ENCODE results near the gene CCDC136.

CCDC136 gene

DNA sequence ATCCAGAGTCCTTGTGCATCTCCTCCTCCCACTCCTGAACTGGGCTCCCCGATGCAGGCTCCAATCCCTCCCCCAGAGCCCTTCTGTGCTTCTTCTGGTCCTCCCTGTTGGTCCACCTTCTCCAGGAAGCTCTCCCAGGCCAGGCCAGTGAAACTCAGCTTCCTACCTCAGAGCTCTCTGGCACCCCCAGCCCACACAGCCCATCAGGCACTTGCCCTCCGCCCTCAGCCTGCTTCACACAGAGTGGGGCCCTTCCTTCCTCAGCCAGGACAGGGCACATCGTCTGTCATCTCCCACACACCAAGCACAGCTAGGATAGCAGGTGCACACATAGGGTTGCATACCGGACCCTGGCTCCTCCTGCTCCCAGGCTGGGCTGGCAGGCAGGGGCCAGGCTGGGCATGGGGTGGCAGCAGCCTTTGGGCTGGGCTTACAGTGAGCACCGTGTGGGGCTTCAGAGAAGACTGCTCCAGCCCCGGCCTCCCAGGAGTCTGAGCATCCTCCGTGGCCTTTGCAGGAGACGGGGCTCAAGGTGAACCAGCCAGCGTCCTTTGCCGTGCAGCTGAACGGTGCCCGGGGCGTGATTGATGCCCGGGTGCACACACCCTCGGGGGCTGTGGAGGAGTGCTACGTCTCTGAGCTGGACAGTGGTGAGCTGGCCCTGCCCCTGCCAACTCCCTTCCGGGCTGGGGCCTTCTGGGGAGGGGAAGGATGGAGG is 64.4 kb downstream of the CCDC136 start:
- TF ChIP-seq ZNF8 (CRISPR knock-in tag; IDR thresholded peaks at IDR 0.05) (no peak), SNAI2 (CRISPR knock-in tag; IDR thresholded peaks at IDR 0.05) (no peak), ESRRG (CRISPR knock-in tag; IDR thresholded peaks at IDR 0.05) (no peak), ZFP30 (CRISPR knock-in tag; IDR thresholded peaks at IDR 0.05) (no peak), TCF4 (CRISPR knock-in tag; IDR thresholded peaks at IDR 0.05; ENCODE audit: borderline replicate concordance) (no peak), PPARA (CRISPR knock-in tag; IDR thresholded peaks at IDR 0.05; ENCODE audit: borderline replicate concordance) (no peak), BACH2 (CRISPR knock-in tag; IDR thresholded peaks at IDR 0.05; ENCODE audit: borderline replicate concordance) (no peak)
- TF ChIP-seq, protein P1, sequence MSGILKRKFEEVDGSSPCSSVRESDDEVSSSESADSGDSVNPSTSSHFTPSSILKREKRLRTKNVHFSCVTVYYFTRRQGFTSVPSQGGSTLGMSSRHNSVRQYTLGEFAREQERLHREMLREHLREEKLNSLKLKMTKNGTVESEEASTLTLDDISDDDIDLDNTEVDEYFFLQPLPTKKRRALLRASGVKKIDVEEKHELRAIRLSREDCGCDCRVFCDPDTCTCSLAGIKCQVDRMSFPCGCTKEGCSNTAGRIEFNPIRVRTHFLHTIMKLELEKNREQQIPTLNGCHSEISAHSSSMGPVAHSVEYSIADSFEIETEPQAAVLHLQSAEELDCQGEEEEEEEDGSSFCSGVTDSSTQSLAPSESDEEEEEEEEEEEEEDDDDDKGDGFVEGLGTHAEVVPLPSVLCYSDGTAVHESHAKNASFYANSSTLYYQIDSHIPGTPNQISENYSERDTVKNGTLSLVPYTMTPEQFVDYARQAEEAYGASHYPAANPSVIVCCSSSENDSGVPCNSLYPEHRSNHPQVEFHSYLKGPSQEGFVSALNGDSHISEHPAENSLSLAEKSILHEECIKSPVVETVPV (CRISPR knock-in tag; IDR thresholded peaks at IDR 0.05), result no peak
- TF ChIP-seq, protein P2, sequence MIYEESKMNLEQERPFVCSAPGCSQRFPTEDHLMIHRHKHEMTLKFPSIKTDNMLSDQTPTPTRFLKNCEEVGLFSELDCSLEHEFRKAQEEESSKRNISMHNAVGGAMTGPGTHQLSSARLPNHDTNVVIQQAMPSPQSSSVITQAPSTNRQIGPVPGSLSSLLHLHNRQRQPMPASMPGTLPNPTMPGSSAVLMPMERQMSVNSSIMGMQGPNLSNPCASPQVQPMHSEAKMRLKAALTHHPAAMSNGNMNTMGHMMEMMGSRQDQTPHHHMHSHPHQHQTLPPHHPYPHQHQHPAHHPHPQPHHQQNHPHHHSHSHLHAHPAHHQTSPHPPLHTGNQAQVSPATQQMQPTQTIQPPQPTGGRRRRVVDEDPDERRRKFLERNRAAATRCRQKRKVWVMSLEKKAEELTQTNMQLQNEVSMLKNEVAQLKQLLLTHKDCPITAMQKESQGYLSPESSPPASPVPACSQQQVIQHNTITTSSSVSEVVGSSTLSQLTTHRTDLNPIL (CRISPR knock-in tag; IDR thresholded peaks at IDR 0.05; ENCODE audit: low read depth), result no peak
- no peak for ATAC-seq

DNA sequence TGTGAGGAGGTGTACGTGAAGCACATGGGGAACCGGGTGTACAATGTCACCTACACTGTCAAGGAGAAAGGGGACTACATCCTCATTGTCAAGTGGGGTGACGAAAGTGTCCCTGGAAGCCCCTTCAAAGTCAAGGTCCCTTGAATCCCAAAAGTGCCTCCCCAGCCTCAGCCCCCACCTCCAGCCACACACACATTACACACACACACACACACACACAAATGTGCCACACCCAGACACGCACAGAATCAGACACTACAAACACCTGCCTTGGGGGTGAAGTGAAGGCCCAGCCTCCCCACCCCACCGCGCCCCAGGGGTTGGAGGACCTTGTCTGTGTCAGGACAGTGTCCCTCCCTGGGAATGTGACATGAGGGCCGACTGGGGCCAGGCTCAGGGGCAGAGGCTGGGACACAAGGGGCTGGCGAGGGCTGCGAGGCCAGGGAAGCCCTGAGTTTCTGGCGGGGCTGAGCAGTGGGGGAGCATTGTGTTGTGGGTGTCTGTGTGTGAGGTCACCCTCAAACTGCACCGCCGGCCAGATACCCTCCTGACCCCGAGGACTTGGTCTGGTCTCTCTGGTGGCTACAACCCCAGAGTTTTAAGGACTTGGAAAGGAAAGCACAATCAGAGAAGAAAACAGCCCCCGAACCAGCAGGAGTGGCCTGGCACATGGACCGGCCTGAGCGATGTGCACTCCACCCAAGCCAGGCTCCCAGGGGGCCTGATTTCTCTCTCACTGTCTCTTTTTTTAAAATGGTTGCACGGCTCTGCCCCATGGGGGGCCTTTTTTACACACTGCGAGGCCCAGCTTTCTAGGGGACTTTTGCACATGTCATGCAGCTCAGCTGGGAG is 66.8 kb downstream of the CCDC136 start:
- TF ChIP-seq ZC3H10 (CRISPR knock-in tag; IDR thresholded peaks at IDR 0.05) (no peak), ISL1 (CRISPR knock-in tag; IDR thresholded peaks at IDR 0.05) (no peak), TCF4 (CRISPR knock-in tag; IDR thresholded peaks at IDR 0.05; ENCODE audit: borderline replicate concordance) (no peak), GLIS3 (CRISPR knock-in tag; IDR thresholded peaks at IDR 0.05) (no peak), ARNTL (CRISPR knock-in tag; IDR thresholded peaks at IDR 0.05; ENCODE audit: borderline replicate concordance, low read depth) (no peak), OSR1 (CRISPR knock-in tag; IDR thresholded peaks at IDR 0.05) (no peak), CSDC2 (CRISPR knock-in tag; IDR thresholded peaks at IDR 0.05) (no peak), PPARA (CRISPR knock-in tag; IDR thresholded peaks at IDR 0.05; ENCODE audit: borderline replicate concordance) (no peak), ZFP3 (CRISPR knock-in tag; IDR thresholded peaks at IDR 0.05) (no peak), ZNF8 (CRISPR knock-in tag; IDR thresholded peaks at IDR 0.05) (no peak), ZNF70 (CRISPR knock-in tag; IDR thresholded peaks at IDR 0.05) (no peak), ESRRG (CRISPR knock-in tag; IDR thresholded peaks at IDR 0.05) (no peak)
- TF ChIP-seq, protein P3, sequence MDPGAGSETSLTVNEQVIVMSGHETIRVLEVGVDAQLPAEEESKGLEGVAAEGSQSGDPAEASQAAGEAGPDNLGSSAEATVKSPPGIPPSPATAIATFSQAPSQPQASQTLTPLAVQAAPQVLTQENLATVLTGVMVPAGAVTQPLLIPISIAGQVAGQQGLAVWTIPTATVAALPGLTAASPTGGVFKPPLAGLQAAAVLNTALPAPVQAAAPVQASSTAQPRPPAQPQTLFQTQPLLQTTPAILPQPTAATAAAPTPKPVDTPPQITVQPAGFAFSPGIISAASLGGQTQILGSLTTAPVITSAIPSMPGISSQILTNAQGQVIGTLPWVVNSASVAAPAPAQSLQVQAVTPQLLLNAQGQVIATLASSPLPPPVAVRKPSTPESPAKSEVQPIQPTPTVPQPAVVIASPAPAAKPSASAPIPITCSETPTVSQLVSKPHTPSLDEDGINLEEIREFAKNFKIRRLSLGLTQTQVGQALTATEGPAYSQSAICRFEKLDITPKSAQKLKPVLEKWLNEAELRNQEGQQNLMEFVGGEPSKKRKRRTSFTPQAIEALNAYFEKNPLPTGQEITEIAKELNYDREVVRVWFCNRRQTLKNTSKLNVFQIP (CRISPR knock-in tag; IDR thresholded peaks at IDR 0.05; ENCODE audit: borderline replicate concordance, low read depth), result no peak
- TF ChIP-seq, protein P4, sequence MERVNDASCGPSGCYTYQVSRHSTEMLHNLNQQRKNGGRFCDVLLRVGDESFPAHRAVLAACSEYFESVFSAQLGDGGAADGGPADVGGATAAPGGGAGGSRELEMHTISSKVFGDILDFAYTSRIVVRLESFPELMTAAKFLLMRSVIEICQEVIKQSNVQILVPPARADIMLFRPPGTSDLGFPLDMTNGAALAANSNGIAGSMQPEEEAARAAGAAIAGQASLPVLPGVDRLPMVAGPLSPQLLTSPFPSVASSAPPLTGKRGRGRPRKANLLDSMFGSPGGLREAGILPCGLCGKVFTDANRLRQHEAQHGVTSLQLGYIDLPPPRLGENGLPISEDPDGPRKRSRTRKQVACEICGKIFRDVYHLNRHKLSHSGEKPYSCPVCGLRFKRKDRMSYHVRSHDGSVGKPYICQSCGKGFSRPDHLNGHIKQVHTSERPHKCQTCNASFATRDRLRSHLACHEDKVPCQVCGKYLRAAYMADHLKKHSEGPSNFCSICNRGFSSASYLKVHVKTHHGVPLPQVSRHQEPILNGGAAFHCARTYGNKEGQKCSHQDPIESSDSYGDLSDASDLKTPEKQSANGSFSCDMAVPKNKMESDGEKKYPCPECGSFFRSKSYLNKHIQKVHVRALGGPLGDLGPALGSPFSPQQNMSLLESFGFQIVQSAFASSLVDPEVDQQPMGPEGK (CRISPR knock-in tag; IDR thresholded peaks at IDR 0.05; ENCODE audit: borderline replicate concordance), result no peak
- no peak for ATAC-seq

DNA sequence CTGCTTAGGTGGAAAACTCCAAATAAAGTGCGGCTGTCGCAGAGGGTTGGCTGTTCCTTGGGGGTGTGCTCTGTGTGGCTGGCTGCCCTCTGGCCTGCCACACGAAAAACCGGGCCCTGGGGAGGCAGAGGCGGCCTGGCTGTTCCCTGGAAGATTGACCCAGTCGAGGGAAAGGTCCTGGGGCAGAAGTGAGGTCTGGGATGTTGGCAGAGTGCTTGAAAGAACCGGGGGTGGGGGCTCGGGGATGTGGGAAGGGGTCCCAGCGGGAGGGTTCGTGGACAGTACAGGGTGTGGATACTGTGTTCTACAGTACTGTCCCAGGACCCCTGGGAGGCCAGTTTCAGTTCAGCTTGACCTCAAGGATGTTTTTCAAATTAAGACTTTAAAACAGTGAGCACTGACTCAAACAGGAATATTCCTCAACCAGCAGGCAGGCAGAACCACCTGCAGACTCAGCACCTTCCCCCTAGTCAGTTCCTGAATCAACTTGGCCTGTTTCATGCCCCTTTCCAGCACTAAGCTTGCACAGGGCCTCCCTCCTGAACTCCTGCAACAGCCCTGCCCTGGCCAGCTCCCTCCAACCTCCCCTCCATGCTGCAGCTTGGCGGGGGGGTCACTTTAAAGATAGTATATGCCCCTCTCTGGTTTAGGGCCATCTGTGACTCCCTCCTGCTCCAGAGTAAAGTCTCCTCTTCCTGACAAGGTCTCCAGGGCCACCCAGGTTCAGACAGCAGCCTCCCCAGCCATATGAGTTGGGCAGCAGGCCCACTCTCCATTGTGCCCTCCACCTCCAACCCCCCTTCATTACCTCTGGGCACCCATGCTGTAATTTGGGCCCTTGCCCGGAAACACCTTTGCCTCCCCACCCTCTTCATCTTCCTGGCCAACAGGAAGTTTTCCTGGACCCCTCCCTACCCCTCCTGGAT is 67.7 kb downstream of the CCDC136 start:
- ATAC-seq, result no peak
- TF ChIP-seq TOX (CRISPR knock-in tag; IDR thresholded peaks at IDR 0.05; ENCODE audit: borderline replicate concordance) (no peak), ZFP30 (CRISPR knock-in tag; IDR thresholded peaks at IDR 0.05) (no peak), OSR1 (CRISPR knock-in tag; IDR thresholded peaks at IDR 0.05) (no peak), ZNF8 (CRISPR knock-in tag; IDR thresholded peaks at IDR 0.05) (no peak), TCF4 (CRISPR knock-in tag; IDR thresholded peaks at IDR 0.05; ENCODE audit: borderline replicate concordance) (no peak), ARNTL (CRISPR knock-in tag; IDR thresholded peaks at IDR 0.05; ENCODE audit: borderline replicate concordance, low read depth) (no peak), ZFP3 (CRISPR knock-in tag; IDR thresholded peaks at IDR 0.05) (no peak)

All from SK-N-SH treated with all-trans-retinoic acid at 6 μM for 48 hours (cell line).